ENCODE results near the gene DBH.

DNA sequence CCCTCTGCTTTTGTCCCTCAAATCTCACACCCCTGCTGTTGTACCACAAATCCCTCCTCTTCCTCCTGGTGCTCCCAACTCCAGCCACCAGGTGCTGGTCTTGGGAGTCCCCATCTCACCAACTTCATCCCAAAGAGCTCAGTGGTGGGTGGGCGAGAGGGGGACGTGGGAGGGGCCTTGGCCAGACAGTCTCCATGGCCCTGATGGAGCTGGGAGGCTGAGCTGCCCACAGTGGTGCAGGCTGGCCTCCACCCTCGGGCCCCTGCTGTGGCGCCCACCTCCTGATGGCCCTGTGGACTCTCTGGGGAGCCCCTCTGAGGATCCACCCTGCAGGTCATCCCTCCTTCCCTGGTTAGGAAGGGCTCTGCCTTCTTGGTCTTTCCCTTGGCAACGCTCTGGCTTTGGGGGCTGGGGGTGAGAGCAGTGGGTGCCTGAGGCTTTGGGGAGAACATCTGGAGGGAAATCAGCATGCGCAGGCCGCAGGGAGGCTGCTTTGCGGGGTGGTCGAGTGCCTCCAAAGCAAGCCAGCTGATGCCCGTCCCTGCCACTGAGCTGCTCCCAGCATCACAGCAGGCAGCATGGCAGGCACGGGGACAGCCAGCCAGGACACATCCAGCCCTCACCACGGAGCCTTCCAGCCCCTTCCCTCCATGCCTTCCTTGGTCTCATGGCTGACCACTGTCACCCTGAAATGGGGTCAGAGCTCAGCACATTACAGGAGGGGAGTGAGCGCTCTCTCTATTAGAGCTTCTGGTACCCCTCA is 19.3 kb upstream of the DBH start:
- TF ChIP-seq TOX (CRISPR knock-in tag; IDR thresholded peaks at IDR 0.05; ENCODE audit: borderline replicate concordance): no peak
- no peak for TF ChIP-seq PATZ1 (CRISPR knock-in tag; IDR thresholded peaks at IDR 0.05; ENCODE audit: borderline replicate concordance)
- TF ChIP-seq, protein P1, sequence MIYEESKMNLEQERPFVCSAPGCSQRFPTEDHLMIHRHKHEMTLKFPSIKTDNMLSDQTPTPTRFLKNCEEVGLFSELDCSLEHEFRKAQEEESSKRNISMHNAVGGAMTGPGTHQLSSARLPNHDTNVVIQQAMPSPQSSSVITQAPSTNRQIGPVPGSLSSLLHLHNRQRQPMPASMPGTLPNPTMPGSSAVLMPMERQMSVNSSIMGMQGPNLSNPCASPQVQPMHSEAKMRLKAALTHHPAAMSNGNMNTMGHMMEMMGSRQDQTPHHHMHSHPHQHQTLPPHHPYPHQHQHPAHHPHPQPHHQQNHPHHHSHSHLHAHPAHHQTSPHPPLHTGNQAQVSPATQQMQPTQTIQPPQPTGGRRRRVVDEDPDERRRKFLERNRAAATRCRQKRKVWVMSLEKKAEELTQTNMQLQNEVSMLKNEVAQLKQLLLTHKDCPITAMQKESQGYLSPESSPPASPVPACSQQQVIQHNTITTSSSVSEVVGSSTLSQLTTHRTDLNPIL (CRISPR knock-in tag; IDR thresholded peaks at IDR 0.05; ENCODE audit: low read depth): no peak
- TF ChIP-seq ZNF70 (CRISPR knock-in tag; IDR thresholded peaks at IDR 0.05): no peak
- no peak for TF ChIP-seq GLIS3 (CRISPR knock-in tag; IDR thresholded peaks at IDR 0.05)
- TF ChIP-seq ARNTL (CRISPR knock-in tag; IDR thresholded peaks at IDR 0.05; ENCODE audit: borderline replicate concordance, low read depth): no peak
- TF ChIP-seq ZNF8 (CRISPR knock-in tag; IDR thresholded peaks at IDR 0.05): no peak
- no peak for TF ChIP-seq ZFP30 (CRISPR knock-in tag; IDR thresholded peaks at IDR 0.05)
- TF ChIP-seq RARB (CRISPR knock-in tag; IDR thresholded peaks at IDR 0.05): no peak
- TF ChIP-seq SNAI2 (CRISPR knock-in tag; IDR thresholded peaks at IDR 0.05): no peak
- TF ChIP-seq, protein P2, sequence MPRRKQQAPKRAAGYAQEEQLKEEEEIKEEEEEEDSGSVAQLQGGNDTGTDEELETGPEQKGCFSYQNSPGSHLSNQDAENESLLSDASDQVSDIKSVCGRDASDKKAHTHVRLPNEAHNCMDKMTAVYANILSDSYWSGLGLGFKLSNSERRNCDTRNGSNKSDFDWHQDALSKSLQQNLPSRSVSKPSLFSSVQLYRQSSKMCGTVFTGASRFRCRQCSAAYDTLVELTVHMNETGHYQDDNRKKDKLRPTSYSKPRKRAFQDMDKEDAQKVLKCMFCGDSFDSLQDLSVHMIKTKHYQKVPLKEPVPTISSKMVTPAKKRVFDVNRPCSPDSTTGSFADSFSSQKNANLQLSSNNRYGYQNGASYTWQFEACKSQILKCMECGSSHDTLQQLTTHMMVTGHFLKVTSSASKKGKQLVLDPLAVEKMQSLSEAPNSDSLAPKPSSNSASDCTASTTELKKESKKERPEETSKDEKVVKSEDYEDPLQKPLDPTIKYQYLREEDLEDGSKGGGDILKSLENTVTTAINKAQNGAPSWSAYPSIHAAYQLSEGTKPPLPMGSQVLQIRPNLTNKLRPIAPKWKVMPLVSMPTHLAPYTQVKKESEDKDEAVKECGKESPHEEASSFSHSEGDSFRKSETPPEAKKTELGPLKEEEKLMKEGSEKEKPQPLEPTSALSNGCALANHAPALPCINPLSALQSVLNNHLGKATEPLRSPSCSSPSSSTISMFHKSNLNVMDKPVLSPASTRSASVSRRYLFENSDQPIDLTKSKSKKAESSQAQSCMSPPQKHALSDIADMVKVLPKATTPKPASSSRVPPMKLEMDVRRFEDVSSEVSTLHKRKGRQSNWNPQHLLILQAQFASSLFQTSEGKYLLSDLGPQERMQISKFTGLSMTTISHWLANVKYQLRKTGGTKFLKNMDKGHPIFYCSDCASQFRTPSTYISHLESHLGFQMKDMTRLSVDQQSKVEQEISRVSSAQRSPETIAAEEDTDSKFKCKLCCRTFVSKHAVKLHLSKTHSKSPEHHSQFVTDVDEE (CRISPR knock-in tag; IDR thresholded peaks at IDR 0.05): no peak
- TF ChIP-seq BACH2 (CRISPR knock-in tag; IDR thresholded peaks at IDR 0.05; ENCODE audit: borderline replicate concordance): no peak
- TF ChIP-seq CSDC2 (CRISPR knock-in tag; IDR thresholded peaks at IDR 0.05): no peak

All from SK-N-SH treated with all-trans-retinoic acid at 6 μM for 48 hours (cell line).